HG03196 (cell line): ENCODE results near the gene EHD2.
"Not testable (repeated sequence)": the region's sequence is repeated elsewhere in the genome, so short reads cannot be mapped to it uniquely, and the experiment has no call there.

Source experiments
- ATAC-seq: cut with Tn5 transposase; IDR thresholded peaks from one replicate; pipeline ENCODE4 v1.9.1; 2021; ENCODE audit not compliant: unreplicated experiment

The EHD2 gene, protein sequence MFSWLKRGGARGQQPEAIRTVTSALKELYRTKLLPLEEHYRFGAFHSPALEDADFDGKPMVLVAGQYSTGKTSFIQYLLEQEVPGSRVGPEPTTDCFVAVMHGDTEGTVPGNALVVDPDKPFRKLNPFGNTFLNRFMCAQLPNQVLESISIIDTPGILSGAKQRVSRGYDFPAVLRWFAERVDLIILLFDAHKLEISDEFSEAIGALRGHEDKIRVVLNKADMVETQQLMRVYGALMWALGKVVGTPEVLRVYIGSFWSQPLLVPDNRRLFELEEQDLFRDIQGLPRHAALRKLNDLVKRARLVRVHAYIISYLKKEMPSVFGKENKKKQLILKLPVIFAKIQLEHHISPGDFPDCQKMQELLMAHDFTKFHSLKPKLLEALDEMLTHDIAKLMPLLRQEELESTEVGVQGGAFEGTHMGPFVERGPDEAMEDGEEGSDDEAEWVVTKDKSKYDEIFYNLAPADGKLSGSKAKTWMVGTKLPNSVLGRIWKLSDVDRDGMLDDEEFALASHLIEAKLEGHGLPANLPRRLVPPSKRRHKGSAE

DNA sequence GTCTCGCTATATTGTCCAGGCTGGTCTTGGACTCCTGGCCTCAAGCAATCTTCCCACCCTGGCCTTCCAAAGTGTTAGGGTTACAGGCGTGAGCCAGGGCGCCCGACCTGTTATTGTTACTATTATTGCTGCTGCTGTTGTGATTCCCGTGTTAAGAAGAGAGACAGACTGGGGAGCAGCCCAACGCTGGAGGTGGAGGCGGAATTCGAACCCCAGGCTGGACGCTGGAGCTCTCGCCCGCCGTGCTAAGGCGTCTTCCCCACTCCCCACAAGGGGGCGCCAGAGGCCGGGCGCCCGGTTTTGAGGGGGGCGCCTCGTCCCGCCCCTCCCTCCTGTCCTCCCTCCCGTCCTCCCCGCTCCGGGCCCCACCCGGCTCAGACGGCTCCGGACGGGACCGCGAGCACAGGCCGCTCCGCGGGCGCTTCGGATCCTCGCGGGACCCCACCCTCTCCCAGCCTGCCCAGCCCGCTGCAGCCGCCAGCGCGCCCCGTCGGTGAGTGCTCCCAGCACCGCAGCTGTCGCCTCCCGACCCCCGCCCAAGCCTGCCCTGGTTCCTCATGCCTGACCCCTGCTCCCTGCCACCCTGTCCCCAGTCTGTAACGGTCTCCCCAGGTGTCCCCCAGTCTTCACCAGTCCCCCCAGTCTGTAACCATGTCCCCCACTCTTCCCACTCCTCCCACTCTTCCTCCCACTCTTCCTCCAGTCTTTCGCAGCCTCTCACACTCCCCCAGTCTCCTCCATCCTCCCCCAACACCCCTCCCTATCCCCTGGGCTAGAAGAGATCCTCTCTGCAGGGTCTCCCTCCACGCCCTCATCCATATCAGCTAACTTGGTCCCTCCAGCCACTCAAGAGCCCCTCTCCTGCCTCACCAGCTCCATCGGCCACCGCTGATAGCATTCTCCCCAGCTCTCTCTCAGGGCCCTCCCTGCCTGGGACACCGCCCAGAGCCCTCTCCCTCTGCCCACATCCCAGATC lies at the start of gene EHD2:
TSS of gene EHD2 (plus strand) at position 377 of the 976 bp plus-strand sequence. CDS start 3,191 bp downstream, outside the sequence.
- no peak for ATAC-seq

DNA sequence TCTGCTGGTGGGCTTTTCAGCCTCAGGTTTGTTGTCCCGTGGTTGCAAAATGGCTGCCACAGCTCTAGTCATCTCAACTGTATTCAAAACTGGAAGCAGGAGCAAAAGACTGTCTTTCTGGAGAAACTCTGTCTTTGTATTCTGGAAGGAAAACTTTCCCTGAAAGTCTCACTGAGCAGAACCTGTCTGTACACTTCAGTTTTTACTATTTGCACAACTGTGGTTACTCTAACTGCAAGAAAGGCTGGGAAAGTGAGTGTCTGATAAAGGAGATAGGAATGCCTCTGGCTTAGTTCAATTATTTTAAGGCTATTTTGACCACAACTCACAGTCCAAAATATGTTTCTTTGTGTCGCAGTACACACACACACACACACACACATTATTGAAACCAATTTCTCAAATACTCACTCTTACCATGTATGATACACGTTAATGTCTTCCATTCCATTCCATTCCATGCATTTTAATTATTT lies 49.7 kb upstream of the EHD2 start:
- ATAC-seq = no peak

DNA sequence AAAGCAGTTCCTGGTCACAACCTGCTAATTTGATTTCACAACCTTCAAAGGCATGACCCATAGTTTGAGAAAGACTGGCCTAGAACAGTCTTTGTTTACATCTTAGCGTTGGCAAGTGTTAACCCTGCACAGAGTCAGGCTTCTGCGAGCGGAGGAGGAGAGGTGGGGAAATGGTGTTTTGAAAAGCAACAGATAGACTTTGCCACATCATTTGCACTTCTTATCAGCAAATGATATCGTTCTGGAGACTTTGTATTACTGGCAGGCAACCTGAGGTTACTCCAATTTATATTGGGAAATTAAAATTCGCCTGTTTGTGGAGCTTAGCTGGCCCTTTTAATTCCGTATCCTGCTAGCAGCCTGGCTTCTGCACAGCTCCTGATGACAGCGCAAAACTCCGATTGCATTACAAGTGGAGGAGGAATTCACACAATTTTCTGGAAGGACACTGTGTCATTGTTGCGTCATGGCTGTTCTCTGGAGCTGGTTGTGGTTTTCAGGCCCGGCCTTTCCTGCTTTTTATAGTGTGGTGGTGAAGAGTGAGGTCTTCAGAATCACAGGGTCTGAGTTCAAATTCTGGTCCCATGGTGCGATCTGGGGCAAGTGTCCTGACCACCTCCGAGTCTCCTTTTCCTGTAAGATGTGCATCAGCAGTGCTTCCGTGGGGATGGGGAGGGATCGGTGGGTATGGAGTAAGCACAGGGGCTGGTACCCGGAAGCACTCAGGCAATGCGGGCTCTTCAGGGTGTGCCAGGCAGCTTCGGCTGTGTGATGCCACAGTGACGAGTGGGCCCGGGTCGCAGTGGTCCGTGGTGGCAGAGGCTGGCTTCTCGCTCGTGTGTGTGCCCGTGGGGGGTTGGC lies 49.1 kb upstream of the EHD2 start:
- no peak for ATAC-seq

DNA sequence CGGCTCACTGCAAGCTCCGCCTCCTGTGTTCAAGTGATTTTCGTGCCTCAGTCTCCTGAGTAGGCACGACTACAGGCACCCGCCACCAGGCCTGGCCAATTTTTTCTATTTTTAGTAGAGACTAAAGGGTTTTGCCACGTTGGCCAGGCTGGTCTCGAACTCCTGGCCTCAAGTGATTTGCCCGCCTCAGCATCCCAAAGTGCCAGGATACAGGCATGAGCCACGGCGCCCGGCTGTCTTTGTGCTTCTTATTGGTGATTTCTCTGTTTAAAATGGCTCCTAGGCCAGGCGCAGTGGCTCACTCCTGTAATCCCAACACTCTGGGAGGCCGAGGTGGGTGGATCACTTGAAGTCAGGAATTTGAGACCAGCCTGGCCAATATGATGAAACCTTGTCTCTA lies 44.7 kb upstream of the EHD2 start:
- ATAC-seq = not testable (repeated sequence)

DNA sequence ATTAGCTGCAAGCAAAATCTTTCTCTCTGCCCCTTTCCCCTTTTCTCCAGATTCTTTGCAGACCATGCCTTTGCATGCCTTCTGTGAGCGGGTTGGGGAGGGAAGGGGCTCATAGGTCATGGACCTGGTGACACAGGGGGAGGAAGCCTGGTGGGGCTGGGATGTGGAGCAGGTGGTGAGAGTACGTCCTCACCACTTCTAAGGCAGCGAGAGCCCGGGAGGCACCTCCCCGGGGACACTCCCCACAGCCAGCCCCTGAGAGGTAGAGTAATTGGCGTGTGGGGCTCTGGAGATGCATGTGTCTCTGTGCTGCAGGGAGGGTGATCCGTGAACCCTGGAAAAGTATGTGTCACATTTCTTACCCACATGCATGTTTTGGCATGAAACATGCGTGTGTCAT lies 42.5 kb upstream of the EHD2 start:
- no peak for ATAC-seq

DNA sequence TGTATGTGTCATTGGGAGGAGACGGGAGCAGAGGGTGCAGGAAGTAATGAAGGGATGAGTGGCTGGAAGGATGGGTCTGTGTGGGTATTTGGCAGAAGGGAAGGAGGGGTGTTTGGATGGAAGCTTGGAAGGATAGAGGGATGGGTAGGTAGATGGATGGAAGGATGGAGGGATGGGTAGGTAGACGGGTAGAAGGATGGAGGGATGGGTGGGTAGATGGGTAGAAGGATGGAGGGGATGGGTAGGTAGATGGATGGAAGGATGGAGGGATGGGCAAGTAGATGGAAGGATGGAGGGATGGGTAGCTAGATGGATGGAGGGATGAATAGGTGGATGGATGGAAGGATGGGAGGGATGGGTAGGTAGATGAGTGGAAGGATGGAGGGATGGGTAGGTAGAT lies 41.7 kb upstream of the EHD2 start:
- ATAC-seq = no peak

DNA sequence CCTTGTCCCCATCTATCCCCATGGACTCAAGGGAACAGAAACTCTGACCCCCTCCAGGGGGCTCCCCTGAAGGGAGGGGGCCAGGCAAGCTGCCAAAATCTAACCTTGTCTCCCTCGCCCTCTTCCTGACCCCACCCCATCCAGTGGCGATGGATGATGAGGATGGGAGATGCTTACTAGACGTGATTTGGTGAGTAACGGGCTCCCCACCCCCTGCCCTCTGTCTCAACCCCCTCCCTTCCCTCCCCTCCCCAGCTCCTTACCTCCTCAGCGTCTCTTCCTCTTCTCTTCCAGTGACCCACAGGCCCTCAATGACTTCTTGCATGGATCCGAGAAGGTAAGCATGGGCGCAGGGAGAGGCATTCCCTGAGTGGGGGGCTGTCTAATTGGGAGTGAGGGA lies 39.8 kb upstream of the EHD2 start:
- ATAC-seq = no peak

DNA sequence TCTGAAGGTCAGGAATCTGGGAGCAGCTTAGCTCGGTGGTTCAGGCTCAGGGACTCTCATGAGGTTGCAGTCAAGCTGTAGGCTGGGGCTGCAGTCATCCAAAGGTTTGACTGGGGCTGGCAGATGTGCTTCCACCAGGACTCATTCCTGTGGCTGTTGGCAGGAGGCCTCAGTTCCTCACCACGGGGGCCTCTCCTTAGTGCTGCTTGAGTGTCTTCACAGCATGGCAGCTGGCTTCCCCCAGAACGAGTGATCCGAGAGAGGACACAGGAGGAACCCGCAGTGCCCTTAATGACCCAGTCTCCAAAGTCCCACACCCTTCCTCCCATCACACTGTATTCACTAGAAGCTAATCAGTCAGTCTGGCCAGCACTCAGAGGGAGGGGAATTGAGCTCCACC lies 38.7 kb upstream of the EHD2 start:
- ATAC-seq = no peak

DNA sequence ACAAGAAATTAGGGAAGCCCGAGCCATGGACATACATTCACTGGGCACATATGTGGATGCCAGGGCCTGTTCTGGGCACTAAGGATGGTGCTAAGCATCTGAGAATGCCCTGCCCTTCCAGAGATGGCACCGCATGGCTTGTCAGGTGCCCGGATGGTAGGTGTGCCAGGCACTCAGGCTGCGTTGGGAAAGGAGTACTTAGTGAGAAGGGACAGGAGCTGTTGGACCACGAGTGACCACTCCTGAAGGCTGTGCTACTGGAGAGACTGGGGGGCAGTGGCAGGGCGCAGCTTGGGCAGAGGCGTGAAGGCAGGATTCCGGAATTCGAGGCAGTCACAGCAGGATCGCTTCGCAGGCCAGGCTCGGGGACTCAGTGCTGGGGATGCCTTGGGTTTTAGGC lies 38.0 kb upstream of the EHD2 start:
- ATAC-seq = no peak

DNA sequence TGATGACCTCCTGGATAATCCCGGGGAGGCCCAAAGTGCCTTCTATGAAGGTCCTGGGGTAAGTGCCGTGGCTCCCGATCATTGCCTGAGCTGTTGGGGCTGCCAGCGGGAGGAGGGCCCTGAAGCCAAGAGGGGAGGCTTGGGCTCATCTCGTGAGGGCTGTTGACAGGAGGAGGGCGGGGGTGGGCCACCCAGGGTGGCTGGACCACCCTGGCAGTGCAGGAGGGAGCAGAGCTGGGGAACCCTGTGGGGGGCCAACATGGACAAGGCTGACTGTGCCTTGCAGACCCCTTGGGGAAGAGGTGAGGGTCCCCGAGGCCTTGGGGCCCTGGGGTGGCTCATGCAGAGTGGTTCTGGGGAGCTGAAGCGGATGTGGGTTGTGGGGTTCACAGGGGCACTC lies 37.4 kb upstream of the EHD2 start:
- no peak for ATAC-seq

DNA sequence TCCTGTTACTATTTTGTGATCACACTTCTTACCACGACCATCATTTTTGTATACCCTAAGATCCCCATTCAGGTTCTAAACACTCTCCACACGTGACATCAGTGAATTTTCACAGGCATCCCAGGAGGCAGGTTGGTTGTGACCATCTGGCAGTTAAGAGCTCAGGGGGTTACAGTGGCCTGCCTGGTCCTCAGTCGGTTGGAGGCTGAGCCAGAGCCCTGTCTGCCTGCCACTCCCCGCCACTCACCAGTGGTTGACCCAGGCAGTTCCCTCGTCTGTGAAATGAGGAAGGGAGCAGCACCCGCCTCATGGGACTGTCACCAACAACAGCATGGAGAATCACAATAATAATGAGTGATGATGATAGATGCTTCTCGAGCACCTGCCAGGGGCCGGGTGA lies 36.4 kb upstream of the EHD2 start:
- no peak for ATAC-seq

DNA sequence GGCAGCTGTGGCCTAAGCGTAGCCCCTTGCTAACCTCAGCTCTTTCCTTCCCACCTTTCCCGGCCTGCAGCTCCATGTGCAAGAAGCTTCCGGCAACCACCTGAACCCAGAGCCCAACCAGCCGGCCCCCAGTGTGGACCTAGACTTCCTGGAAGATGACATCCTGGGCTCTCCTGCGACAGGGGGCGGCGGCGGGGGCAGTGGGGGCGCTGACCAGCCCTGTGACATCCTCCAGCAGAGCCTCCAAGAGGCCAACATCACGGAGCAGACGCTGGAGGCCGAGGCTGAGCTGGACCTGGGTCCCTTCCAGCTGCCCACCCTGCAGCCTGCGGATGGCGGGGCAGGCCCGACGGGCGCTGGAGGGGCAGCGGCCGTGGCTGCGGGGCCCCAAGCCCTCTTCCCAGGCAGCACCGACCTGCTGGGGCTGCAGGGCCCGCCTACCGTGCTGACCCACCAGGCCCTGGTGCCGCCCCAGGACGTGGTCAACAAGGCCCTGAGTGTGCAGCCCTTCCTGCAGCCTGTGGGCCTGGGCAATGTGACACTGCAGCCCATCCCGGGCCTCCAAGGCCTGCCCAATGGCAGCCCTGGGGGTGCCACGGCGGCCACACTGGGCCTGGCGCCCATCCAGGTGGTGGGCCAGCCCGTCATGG lies 33.8 kb upstream of the EHD2 start:
- ATAC-seq = no peak

DNA sequence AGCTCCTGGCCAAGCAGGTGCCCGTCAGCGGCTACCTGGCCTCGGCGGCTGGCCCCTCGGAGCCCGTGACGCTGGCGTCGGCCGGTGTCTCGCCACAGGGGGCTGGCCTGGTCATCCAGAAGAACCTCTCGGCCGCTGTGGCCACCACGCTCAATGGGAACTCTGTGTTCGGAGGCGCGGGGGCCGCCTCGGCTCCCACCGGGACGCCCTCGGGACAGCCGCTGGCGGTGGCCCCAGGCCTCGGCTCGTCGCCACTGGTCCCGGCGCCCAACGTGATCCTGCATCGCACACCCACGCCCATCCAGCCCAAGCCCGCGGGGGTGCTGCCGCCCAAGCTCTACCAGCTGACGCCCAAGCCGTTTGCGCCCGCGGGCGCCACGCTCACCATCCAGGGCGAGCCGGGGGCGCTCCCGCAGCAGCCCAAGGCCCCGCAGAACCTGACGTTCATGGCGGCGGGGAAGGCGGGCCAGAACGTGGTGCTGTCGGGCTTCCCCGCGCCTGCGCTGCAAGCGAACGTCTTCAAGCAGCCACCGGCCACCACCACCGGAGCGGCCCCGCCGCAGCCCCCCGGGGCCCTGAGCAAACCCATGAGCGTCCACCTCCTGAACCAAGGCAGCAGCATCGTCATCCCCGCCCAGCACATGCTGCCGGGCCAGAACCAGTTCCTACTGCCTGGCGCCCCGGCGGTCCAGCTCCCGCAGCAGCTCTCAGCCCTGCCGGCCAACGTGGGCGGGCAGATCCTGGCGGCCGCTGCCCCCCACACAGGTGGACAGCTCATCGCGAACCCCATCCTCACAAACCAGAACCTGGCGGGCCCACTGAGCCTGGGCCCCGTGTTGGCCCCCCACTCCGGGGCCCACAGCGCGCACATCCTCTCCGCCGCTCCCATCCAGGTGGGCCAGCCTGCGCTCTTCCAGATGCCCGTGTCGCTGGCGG lies 33.0 kb upstream of the EHD2 start:
- ATAC-seq = no peak

DNA sequence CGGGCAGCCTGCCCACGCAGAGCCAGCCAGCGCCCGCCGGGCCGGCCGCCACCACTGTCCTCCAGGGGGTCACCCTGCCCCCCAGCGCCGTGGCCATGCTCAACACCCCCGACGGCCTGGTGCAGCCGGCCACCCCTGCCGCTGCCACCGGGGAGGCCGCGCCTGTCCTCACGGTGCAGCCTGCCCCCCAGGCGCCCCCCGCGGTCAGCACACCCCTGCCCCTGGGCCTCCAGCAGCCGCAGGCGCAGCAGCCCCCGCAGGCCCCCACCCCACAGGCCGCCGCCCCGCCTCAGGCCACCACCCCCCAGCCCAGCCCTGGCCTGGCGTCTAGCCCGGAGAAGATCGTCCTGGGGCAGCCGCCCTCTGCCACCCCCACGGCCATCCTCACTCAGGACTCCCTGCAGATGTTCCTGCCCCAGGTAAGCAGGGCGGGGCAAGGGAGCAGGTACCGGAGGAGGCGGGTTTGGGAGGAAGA lies 32.3 kb upstream of the EHD2 start:
- no peak for ATAC-seq

DNA sequence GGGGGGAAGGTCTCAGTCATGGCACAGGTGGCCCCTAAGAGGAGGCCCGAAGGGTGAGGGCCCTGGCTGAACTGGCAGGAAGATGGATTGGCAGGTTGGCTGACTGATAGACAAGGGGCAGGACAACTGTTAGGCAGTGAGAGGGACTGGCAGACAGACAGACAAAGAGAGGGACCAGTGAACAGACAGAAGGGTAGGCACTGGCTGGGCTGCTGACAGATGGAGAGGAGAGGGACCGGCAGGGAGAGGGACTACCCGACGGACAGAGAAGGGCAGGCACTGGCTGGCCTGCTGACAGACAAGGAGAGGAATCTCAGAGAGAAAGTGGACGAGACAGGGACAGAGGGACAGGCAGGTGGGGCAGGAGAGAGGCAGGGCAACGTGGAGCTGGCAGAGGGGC lies 31.8 kb upstream of the EHD2 start:
- ATAC-seq = no peak

DNA sequence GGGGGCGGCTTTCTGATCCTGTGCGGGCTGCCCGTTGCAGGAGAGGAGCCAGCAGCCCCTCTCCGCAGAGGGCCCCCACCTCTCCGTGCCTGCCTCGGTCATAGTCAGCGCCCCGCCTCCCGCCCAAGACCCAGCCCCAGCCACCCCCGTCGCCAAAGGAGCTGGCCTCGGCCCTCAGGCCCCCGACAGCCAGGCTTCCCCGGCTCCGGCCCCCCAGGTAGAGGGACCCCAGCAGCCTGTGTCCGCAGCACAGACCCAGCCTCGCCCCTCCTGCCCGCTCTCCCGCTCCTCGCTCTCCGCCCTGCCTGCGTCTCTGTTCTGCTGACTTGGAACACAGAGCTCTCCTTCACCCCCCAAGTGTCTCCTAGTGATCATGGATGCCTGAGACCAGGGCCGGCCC lies 31.3 kb upstream of the EHD2 start:
- no peak for ATAC-seq

DNA sequence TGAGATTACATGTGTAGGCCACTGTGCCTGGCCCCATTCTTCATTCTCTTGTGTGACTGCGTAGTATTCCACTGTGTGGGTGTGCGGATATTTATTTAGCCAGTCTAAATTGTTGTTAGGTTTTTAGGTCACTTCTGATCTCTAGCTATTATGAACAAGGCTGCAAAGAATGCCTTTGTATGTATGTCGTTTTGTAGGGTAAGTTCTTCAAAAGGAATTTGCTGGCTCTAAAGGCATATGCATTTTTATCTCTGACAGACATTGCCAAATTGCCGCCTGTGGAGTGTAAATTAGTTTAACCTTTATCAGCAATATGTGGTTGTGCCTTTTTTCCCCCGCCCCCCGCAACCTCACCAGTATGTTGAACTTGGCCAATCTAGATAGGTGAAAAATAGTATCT lies 30.3 kb upstream of the EHD2 start:
- no peak for ATAC-seq

DNA sequence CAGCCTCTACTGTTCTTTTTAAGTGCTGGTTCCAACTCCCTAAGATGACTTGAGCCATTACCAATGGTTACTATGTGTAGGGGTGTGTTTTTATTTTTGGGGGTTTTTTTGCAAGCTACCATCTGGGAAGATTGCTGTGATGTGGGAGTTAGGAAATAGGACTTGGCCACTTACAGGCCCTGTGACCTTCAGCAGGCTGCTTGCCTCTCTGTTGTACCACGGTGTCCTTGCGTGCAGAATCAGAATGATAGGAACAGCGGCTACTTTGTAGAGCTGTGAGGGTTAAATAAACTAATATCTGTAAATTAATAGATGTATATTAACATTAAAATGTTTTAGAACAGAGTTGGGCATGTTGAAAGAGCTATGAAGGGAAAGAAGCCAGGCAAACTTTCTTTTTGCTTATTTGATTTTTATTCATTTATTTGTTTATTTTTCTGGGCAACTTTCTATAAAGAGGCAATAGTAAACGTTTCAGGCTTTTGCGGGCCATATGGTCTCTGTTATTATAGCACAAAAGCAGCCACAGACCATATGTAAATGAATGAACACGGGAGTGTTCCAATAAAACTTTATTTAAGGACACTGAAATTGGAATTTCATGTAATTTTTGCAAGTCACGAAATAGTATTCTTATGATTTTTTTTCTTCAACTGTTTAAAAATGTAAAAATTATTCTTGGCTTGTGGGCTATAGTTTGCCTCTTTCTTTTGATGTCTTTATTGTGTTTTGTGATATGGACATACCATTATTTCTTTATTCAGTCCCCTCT lies 26.4 kb upstream of the EHD2 start:
- ATAC-seq = no peak
